ENCODE data around the gene PBX3. TPM values are rescaled to one million over a fixed set of nuclear protein-coding genes. Genes with fewer than 3 reads are reported as not detected.

PBX3 gene
- total and polyA plus RNA-seq, 2 experiments from 2014 or later, result 13.4 to 30.9 TPM

DNA sequence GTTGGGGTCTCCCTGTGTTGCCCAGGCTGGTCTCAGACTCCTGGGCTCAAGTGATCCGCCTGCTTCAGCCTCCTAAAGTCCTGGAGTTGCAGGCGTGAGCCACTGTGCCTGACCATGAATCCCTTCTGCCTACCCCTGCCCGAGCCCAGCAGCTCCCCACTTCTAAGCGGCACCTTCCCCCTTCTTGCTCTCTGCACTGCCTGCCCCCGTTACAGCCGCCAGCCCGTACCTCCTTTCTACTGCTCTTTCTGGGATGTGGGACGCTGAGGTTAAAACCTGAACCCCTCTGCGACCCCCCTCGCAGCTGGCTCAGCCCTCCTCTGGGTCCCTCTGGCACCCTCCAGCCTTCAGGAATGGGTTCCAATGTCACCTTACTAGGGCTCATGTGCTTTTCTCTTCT is 249.6 kb downstream of the PBX3 start:
- WGBS, 2 experiments (ENCODE audit: low coverage in 1 of 2, low lambda C conversion rate in 2 of 2, missing lambda C conversion rate in 2 of 2), result 67 to 73% methylated on average over 9 to 10 of the region's 10 CpGs
- H4K20me1 ChIP-seq (ENCODE audit: insufficient read depth), result no peaks in the 10 kb centered on the region
- H3K9me2 ChIP-seq (ENCODE audit: insufficient read depth), result no peaks in the 10 kb centered on the region

DNA sequence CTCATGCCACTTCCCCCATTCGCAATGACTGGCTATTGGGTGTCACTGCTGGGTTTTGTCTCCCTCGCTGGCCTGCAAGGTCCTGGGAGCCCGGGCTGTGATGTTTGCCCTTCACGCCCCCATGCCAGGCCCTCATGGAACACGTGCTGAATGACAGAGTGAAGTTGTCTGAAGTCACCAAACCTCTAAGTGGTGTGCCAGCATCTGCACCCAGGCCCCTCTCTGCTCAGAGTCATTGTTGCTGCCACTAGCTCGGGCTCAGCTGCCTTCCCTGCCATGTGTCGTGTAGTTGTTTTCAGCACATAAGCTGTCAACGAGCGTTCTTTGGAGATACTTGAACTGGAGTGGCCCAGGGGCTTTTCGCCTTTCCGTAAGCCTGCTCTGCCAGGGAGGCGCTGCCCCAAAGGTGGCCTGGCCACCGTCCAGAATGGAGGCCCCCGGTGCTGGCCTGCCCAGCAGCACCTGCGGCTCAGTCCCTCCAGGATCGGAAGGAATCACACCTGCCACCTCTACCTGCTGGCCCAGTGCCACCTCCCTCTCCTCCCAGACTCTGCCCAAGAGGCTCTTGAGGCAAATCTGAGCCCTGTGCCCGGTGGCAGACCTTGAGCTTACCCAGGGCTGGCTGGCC is 250.1 kb downstream of the PBX3 start:
- WGBS, 2 experiments (ENCODE audit: low coverage in 1 of 2, low lambda C conversion rate in 2 of 2, missing lambda C conversion rate in 2 of 2), result 69 to 73% methylated on average over 17 of the region's 17 CpGs
- no peaks in the 10 kb centered on the region for H3F3A ChIP-seq (ENCODE audit: insufficient read depth)
- H3K27ac ChIP-seq, result no peak overlapping the region
- no peaks in the 10 kb centered on the region for H3K9me2 ChIP-seq (ENCODE audit: insufficient read depth)
- no peaks in the 10 kb centered on the region for H4K20me1 ChIP-seq (ENCODE audit: insufficient read depth)
- no peaks in the 10 kb centered on the region for H3K9me3 ChIP-seq (ENCODE audit: low read depth)
- in situ Hi-C loops (cut with MboI), result no loop called here
- H2AFZ ChIP-seq, result no peak overlapping the region
- H3K36me3 ChIP-seq (ENCODE audit: low read depth), result no peaks in the 10 kb centered on the region
- no peak for DNase-seq
- H3K79me2 ChIP-seq (ENCODE audit: insufficient read depth), result no peaks in the 10 kb centered on the region
- H3K27me3 ChIP-seq (replicated peaks; ENCODE audit: insufficient read depth), result no peaks in the 10 kb centered on the region
- H3K9ac ChIP-seq, result no peak overlapping the region
- TF ChIP-seq EZH2 (IDR thresholded peaks at IDR 0.05; ENCODE audit: insufficient read depth, poor library complexity, severe bottlenecking) (no peak), EZH2phosphoT487 (IDR thresholded peaks at IDR 0.05; ENCODE audit: insufficient read depth, low read depth) (no peak)
- H3K4me1 ChIP-seq (ENCODE audit: insufficient read depth), result no peaks in the 10 kb centered on the region
- no peak overlapping the region for H3K4me2 ChIP-seq (ENCODE audit: unreplicated experiment)
- H3K4me3 ChIP-seq, result no peak overlapping the region

More for the DNA sequence above, 249.6 kb downstream of the PBX3 start:
- no peaks in the 10 kb centered on the region for H3F3A ChIP-seq (ENCODE audit: insufficient read depth)
- H3K27ac ChIP-seq, result no peak overlapping the region
- in situ Hi-C loops (cut with MboI), result no loop called here
- H3K27me3 ChIP-seq (replicated peaks; ENCODE audit: insufficient read depth), result no peaks in the 10 kb centered on the region
- no peaks in the 10 kb centered on the region for H3K36me3 ChIP-seq (ENCODE audit: low read depth)
- no peak for DNase-seq
- no peaks in the 10 kb centered on the region for H3K4me1 ChIP-seq (ENCODE audit: insufficient read depth)
- no peaks in the 10 kb centered on the region for H3K79me2 ChIP-seq (ENCODE audit: insufficient read depth)
- H3K9ac ChIP-seq, result no peak overlapping the region
- H3K4me3 ChIP-seq, result no peak overlapping the region
- no peak overlapping the region for H3K4me2 ChIP-seq (ENCODE audit: unreplicated experiment)
- no peaks in the 10 kb centered on the region for H3K9me3 ChIP-seq (ENCODE audit: low read depth)
- no peak overlapping the region for H2AFZ ChIP-seq
- TF ChIP-seq EZH2phosphoT487 (IDR thresholded peaks at IDR 0.05; ENCODE audit: insufficient read depth, low read depth) (no peak), EZH2 (IDR thresholded peaks at IDR 0.05; ENCODE audit: insufficient read depth, poor library complexity, severe bottlenecking) (no peak)

DNA sequence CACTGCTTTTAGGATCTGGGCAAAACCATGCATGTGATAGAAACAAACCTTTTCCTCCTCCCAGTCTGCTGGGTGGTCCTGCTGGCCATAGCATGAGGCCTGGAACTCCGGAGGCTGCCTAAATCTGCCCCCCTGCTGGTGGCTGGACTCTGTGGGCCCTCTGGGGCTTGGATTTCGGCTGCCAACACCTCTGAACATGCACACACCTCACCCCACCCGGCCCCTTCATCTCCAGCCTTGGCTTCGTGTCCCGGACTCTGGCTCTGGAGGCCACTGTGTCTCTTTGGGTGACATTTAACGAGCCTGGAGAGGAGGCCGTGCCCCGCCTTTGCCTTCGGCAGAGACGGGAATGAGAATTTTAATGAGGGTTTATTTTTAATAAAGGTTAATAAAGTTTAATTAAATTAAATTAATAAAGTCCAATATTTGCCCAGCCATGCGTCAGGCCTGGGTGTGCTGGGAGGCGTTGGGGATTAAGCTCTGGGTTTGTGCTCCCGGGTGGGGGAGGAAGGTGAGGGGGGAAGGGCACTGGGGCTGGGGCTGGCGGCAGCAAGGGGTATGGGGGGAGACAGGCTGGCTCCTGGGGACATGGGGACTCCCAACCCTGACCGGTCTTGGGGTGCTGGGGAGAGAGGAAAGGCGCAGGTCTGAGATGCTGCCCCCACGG is 251.8 kb downstream of the PBX3 start:
- no peak overlapping the region for H3K27ac ChIP-seq
- WGBS, 2 experiments (ENCODE audit: low coverage in 1 of 2, low lambda C conversion rate in 2 of 2, missing lambda C conversion rate in 2 of 2), result 67% methylated on average over 13 to 17 of the region's 17 CpGs
- DNase-seq, result no peak
- no peak overlapping the region for H3K4me2 ChIP-seq (ENCODE audit: unreplicated experiment)
- no peaks in the 10 kb centered on the region for H3F3A ChIP-seq (ENCODE audit: insufficient read depth)
- no peaks in the 10 kb centered on the region for H3K79me2 ChIP-seq (ENCODE audit: insufficient read depth)
- H3K9ac ChIP-seq, result no peak overlapping the region
- no peaks in the 10 kb centered on the region for H3K36me3 ChIP-seq (ENCODE audit: low read depth)
- H3K27me3 ChIP-seq (replicated peaks; ENCODE audit: insufficient read depth), result no peaks in the 10 kb centered on the region
- no peak overlapping the region for H3K4me3 ChIP-seq
- TF ChIP-seq EZH2phosphoT487 (IDR thresholded peaks at IDR 0.05; ENCODE audit: insufficient read depth, low read depth) (no peak), EZH2 (IDR thresholded peaks at IDR 0.05; ENCODE audit: insufficient read depth, poor library complexity, severe bottlenecking) (no peak)
- no peaks in the 10 kb centered on the region for H3K4me1 ChIP-seq (ENCODE audit: insufficient read depth)
- no peak overlapping the region for H2AFZ ChIP-seq
- no peaks in the 10 kb centered on the region for H3K9me2 ChIP-seq (ENCODE audit: insufficient read depth)
- no peaks in the 10 kb centered on the region for H4K20me1 ChIP-seq (ENCODE audit: insufficient read depth)
- in situ Hi-C loops (cut with MboI), result no loop called here
- no peaks in the 10 kb centered on the region for H3K9me3 ChIP-seq (ENCODE audit: low read depth)

DNA sequence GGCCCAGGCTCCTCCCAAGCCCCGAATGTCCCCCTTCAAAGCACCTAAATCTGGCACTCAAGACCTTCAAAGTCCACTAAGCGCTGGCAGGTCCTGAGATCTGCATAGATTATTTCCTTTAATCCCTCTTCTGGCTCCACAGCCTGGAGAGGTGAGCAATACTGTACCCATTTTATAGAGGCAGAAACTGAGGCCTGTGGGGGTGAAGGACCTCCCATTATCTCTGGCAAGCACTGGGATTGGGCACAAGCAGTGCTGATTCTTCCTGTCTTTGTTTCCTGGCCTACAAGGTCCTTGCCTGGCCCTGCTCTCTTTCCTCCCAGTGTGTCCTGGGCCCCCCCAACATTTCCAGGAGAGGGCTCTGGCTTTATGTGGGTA is 252.3 kb downstream of the PBX3 start:
- H2AFZ ChIP-seq, result no peak overlapping the region
- H3K4me3 ChIP-seq, result no peak overlapping the region
- TF ChIP-seq EZH2phosphoT487 (IDR thresholded peaks at IDR 0.05; ENCODE audit: insufficient read depth, low read depth), result no peak
- no peak for TF ChIP-seq EZH2 (IDR thresholded peaks at IDR 0.05; ENCODE audit: insufficient read depth, poor library complexity, severe bottlenecking)
- no peak overlapping the region for H3K27ac ChIP-seq
- H3K9me2 ChIP-seq (ENCODE audit: insufficient read depth), result no peaks in the 10 kb centered on the region
- H3K9me3 ChIP-seq (ENCODE audit: low read depth), result no peaks in the 10 kb centered on the region
- DNase-seq, result no peak
- H3K36me3 ChIP-seq (ENCODE audit: low read depth), result no peaks in the 10 kb centered on the region
- no peaks in the 10 kb centered on the region for H3K27me3 ChIP-seq (replicated peaks; ENCODE audit: insufficient read depth)
- in situ Hi-C loops (cut with MboI), result no loop called here
- H3K79me2 ChIP-seq (ENCODE audit: insufficient read depth), result no peaks in the 10 kb centered on the region
- no peaks in the 10 kb centered on the region for H3K4me1 ChIP-seq (ENCODE audit: insufficient read depth)
- H3K9ac ChIP-seq, result no peak overlapping the region
- H3F3A ChIP-seq (ENCODE audit: insufficient read depth), result no peaks in the 10 kb centered on the region
- no peak overlapping the region for H3K4me2 ChIP-seq (ENCODE audit: unreplicated experiment)
- WGBS, 2 experiments (ENCODE audit: low coverage in 1 of 2, low lambda C conversion rate in 2 of 2, missing lambda C conversion rate in 2 of 2), result 13 to 17% methylated on average over 2 of the region's 2 CpGs
- no peaks in the 10 kb centered on the region for H4K20me1 ChIP-seq (ENCODE audit: insufficient read depth)
